ENCODE data around the gene TACC2.

The TACC2 gene

DNA sequence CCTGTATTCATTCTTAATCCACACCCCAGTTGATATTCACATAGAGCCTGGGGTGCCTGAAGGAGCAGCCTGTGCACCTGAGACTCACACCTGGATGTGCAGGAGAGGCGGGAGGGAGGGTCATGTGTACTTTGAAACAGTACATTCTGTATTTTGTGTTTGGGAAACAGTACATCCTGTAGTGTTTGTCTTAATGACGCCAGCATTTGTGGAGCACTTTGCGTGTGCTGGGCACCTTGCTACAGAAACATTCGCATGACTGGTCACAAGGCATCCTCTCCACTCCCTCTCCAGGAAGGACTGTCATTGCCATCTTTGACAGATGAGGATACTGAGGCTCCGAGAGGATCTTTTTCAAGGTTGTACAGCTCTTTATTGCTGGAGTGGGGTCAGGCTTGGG is 132.1 kb downstream of the TACC2 start:
- DNase-seq (ENCODE audit: low read depth): no peak

DNA sequence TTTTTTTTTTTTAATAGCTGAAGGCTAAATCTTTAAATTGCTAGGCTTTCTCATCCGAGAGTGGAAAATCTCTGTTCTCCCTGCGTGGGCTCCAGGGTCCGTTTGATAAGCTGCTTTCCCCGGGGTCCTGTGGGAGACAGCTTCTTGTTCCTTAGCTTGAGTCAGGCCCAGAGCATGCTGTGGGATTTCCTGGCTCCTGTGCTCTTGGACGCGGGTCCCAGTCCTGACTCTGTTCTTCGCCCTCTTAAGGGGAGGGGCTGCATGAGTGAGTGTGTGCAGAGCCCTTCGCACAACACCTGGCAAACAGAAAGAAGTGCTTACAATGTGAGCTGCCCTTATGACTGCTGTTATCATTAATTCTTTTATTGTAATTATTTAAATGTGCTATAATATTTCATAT is 133.5 kb downstream of the TACC2 start:
- DNase-seq (ENCODE audit: low read depth): no peak

DNA sequence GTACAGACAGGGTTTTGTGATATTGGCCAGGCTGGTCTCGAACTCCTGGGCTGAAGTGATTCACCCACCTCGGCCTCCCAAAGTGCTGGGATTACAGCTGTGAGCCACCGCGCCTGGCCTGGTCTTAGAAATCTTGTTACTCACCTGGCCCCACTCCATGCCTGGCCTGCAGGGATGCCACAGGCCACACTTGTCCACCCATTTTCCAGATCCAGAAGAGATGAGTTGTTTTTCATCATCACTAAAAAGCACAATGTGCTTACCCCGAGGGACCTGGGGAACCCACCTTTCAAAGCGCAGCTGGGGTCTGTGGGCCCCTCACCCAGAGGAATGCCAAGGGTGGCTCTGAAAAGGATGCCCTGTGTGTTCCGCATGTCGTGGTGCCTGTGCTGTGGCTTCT is 134.2 kb downstream of the TACC2 start:
- no peak for DNase-seq (ENCODE audit: low read depth)

DNA sequence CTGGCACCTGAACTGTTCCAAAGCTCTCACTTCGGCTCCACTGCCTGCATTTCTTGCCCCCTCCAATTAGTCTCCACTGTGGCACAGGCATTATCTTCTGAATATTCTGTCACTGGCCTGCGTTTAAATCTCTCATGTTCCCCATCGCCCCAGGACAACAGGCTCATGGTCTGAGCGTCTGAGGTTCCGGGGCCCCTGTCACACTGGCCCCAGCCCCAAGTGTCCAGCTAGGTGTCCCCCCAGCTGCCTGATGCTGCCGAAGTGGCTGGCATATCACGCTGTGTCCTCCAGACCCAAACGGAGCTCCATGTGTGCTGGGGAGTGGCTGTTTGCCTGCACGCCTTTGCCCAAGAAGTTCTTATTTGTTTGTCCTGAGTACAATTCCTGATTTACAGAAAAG is 135.4 kb downstream of the TACC2 start:
- DNase-seq (ENCODE audit: low read depth): no peak

DNA sequence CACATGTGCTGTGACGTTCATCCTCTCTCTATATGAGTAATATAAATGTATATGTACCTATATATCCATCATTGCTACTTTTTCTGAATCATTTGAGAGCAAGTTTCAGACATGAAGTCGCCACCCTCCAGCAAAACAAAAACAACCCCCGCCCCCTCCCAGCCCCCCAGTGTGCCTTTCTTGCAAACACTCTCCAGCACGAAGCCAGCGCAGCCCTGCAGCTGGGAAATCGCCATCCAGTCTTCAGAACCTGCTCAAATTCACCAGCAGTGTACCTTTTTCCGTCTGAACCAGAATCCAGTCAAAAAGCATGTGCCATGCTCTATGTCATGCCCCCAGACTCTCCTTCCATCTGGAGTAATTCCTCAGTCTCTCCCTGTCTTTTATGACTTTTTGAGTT is 135.8 kb downstream of the TACC2 start:
- no peak for DNase-seq (ENCODE audit: low read depth)

DNA sequence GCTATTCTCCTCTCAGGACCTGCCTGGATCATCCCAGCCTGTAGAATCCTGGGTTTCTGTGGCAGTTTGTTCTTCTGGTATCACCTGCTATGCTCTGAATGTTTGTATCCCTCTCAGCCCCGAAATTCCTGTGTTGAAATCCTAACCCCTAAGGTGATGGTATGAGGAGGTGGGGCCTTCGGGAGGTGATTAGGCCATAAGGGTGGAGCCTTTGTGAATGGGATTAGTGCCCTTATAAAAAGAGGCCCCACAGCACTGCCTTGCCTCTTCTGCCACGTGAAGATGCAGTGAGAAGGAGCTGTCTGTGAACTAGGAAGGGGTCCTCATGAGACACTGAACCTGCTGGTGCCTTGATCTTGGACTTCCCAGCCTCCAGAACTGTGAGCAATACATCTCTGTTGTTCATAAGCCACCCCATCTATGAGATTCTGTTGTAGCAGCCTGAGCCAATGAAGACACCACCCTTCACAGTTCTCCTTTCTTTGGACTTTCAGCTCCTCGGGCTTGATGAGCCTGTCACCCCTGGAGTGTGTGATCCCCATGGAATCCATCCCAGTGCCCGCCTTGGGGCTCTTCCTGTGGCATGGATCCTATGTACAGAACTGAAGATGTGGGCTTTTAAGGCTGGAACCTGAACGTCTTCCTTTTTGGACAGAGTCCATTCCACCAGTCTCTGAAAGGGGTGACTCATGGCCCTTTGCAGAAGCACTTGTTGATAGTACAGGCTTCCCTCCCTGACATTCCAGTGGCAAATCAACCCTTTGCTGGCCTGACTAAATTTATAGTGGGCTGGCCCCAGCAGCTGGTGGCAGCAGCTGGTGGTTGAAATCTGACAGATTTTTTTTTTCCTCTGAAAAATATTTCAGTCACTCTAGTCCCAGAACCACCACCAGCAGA is 138.0 kb downstream of the TACC2 start:
- no peak for DNase-seq (ENCODE audit: low read depth)

DNA sequence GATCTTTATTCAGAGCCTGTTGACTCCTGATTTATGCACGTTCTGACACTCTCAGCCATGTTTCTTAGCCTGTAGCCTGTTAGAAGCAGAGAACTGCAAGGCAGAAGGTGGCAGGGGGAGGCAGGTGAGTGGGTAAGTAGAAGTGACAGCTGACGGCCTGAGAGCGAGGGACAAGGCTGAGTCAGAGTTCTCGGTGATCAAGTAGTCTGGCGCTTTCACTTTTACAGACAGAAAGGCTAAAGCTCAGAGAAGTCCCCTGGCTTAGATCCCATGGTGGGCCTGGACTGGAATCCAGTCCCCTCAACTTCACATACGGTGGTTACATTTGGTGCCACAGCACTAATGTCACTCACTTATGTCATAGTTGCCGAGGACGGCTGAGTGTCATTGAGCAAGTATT is 139.0 kb downstream of the TACC2 start:
- DNase-seq (ENCODE audit: low read depth): no peak

DNA sequence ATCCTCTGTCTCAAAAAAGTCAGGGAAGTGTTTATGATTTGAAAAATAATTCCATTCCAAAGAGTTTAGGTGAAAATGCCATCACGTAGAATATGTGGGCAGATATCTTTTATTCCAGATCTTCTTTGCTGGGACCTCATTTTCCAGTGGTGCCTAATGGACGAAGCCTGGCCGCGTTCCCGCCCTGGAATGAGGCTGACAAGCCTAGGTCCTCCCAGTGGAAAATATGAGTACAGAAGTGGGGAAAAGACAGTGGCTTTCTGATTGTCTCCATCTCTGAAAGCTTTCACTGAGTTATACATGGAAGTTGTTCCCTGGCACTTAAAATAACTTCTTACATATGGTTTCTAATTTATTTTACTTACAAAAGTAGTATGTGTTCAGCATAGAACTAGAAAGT is 139.4 kb downstream of the TACC2 start:
- no peak for DNase-seq (ENCODE audit: low read depth)

DNA sequence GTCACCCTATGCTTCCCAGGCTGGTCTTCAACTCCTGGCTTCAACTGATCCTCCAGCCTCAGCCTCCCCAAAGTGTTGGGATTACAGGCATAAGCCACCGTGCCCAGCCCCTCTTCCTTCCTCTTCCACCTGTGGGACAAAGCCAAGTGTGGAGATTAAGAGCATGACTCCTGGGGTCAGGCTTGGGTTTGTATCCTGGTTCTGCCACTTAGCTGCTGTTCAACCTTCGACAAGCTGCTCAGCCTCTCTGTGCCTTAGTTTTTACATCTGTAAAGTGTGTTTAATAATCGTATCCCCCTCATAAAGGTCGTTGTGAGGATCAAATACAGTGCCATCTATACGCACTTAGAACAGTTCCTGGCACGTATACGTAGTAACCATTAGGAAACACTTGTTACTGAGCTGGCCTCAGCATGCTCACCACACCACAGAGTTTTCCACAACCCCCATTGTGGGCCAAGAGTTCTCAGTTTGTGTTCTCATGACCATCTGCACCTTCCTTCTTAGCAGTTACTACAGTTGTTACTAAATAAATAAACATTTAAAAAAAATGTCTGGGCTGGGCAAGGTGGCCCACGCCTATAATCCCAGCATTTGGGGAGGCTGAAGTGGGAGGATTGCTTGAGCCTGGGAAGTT is 141.6 kb downstream of the TACC2 start:
- DNase-seq (ENCODE audit: low read depth): no peak

DNA sequence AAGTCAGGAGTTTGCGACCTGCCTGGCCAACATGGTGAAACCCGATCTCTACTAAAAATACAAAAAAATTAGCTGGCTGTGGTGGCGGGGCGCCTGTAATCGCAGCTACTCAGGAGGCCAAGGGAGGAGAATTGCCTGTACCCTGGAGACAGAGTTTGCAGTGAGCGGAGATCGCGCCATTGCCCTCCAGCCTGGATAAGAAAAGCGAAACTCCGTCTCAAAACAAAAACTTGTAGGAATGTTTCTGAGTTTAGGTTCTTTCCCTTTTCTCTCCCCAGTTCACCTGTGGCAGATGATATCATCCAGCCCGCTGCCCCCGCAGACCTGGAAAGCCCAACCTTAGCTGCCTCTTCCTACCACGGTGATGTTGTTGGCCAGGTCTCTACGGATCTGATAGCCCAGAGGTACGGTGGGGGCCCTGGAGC is 143.4 kb downstream of the TACC2 start:
- no peak for DNase-seq (ENCODE audit: low read depth)

DNA sequence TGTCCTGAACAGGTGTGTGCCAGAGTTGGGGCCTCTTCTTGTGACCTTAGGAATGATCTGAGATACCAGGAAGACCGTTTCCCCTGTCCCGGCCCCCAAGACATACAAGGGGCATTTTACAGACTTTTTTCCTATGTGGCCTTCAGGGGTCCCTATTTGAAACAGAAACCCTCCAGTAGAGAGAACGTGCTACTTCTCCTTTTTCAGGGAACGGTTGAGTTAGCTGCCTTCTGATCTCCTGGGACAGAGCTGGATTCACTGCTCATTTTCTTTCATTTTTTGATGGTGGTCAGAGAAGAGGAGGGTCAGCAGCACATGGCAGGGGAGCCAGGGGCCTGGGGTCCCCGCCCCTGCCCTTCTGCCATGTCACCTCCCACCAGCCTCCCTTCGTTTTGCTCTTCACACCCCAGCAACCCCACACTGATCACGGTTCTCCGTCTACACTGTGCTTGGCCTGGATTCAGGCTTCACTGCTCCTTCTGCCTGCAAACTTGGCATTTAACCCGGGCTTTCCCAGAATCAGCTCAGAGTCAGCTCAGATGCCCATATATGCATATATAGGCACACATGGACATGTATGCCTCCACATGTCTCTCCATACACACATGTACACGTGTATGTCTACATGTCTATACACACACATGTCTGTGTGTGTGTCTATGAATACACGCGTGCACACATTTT is 144.1 kb downstream of the TACC2 start:
- DNase-seq (ENCODE audit: low read depth): no peak

DNA sequence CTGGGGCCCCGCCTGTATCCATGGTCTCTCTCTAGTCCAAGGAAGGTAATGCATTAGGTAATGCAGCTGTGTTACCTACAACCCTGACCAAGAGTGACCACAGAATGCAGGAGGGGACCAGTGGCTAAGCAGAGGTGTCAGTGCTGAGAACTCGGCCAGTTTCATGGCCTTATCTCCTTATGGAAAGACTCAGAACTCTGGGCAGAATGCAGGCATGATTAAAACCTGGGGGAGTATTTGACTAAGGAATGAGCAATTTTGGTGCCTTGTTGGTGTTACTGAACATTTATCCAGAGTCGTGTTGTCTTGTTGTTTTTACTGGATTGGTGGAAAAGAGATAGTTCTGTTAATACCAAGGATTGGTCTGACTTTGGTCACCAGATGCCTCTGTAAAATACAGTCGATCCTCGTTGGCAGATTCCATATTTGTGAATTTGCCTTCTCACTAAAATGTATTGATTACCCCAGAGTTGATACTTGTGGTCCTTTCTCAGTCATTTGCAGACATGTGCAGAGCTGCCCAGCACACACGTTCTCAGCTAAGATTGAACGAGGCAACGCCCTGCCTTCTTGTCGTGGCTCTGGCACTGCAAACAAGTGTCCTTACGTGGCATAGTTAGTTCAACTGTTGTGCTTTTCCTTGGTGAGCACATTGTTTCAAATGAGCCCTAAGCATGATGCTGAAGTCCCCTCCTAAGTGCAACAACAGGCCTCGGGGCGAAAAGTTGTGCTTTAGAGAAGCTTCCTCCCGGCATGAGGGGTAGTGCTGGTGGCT is 146.5 kb downstream of the TACC2 start:
- no peak for DNase-seq (ENCODE audit: low read depth)

DNA sequence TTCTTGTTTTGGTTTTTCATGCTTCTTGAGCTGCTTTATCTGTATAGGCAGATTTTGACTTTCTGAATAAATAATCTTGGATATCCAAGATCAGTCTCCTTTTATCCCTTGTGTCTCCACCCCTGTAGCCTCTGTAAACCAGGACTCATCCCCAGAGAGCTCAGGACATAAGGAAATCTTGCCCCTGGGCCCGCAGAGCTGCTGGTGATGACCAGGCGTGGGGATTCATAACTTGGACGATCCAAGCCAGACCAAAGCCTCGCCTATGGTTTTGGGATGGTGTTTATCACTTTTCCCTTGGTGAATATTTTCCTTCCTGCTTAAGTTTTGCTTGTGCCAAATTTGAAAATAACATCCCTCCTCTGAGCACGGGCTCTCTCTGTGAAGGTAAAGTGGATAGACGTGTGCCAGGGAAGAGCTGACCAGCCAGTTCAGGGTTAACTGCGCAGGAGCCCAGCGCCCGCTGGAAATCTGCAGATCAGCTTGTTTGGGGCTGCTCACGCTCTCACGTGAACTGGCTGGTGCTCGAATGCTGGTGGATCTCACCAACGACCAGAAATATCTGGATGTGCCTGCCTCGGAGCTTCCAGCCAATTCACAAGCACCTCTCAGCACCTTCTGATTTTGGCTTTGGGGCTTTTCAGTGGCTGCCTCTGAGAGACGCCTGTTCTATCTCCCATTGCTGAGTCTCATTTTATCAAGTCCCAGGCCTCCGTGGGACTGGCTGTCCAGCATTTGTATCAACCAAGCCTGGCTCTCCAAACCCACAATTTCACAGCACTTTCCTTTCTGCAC is 150.1 kb downstream of the TACC2 start:
- no peak for DNase-seq (ENCODE audit: low read depth)

DNA sequence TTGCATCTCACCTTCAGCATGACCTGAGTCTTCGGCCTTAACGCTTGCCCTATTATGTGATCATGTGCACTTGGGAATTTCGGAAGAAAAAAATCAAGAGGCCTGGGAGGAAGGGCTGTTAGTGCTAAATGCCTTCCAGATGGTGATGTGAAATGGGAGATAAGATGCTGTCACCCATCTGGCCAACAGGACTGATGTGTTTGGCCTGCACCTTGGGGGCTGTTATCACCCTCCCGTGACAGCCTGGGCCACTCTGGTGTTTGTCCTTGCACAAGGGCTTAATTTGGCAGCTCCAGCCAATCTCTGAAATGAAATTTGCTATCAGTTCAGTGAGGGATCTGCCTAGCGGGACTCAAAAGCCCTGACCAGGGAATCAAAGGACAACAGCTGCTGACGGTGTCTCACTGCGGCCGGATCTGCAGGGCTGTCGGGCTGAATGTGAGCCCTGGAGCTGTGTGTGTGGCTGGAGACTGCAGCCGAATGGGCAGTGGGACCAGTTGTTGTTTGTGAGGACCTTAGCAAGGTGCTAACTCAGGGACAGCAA is 150.7 kb downstream of the TACC2 start:
- DNase-seq (ENCODE audit: low read depth): no peak

DNA sequence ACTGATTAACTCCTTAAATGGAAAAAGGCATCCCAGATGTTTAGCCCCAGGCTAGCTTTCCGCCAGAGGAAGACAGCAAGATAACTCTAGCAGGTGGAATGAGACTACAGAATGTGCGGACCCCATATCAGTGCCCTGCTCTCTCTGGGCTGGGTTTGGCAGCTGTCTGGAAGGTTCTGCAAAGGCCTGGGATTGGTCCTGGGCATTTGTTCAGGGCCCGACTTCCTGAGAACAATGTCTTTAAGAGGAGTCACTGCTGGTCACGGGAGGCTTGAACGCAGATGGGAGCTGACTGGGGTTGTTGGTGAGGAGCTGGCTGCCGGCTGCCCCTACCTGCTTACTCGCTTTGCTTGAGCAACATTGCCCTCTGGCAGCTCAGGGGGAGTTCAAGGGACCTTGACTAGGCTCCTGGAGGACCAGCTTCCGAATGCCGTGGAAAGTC is 151.5 kb downstream of the TACC2 start:
- DNase-seq (ENCODE audit: low read depth): no peak

DNA sequence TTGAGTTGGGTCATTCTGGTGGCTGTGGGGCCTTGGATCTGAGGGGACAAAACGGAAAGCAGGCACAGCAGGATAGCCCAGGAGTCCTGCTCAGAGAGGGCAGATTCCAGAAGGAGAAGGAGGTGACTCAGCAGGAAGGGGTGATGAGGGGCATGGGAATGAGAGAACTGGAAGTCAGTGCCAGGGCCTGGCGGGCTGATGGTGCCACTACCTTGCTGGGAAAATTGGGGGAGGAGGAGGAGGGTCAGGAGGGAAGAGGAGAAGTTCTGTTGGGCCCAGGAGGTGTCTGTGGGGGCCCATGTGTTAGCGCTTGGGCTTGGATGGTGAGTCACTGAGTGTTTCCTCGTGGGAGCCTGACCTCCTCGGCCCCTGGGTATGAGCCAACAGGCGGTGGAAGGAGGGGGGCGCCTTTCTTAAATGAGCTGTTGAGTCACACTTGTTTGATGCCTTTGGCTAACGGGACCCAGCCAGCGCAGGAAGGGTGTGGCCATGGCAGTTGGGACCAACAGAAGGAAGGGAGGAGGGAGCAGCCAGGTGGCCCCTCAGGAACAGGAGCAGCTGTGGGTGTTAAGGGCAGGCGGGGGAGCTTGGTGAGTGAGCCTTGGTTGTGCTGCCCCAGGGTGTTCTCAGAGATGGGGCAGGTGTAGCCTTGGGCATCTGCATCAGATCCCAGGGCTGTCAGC is 152.1 kb downstream of the TACC2 start:
- DNase-seq (ENCODE audit: low read depth): no peak

DNA sequence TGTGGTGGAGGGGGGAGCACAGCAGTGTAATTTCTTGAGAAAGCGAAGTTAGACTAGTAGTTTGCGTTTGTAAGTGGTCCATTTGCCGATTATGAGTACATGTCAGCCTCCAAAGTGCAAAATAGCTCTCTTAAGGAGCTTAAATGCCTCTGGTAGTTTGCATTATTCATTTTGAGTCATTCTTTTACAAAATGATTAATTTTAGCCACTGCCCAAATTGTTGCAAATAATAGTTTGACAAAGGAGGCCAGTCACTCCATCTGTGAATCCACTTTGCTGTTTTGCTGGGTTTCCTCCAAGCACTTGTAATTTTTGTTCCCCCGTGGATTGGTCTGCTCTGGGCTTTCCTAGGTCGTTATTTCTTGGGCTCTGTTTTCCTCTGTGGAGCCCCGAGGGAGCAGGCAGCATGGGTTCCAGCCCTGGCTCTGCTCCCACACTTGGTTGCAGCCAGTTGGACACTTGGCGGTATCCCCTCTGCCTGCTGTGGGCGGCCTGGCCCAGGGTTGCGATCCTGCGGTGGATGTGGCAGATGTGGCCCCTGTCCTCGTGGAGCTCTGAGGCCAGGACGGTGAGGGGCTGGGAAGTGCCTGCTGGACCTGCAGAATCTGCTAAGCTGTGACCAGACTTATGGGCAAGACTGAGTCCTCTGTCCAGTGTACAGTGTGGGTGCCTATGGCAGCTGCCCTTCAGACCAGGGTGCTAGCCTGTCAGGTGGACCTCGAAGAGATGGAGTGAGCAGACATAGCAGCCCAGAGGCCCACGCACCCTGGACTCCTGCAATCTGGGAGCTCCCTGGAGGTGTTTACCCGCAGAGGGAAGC is 153.1 kb downstream of the TACC2 start:
- DNase-seq (ENCODE audit: low read depth): no peak

DNA sequence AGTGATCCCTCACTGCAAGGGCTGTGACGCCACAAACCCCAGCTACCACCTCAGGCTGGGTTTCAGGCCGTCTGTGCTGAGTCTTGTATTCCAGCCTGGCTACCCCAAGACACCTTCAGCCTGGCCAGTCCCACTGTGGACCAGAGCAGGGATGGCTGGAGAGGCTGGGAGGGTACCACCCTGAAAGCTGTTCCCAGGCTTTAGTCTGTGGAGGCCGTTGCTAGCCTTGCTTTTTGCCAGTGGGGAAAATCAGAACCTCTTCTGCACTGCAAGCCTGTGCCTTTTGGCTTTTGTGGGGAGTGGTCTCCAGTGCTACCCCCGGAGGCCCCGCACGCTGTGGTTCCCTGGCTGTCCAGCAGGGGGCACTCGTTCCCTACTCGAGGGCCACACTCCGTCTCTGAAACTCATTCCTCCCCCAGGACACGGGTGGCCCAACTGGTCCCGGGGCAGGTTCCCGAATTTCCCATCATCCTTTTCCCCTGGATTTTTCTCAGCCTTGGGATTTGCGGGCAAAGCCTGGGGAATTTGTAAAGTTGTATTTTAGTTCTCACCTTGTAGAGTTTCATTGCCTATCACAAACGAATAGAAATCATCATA is 153.8 kb downstream of the TACC2 start:
- no peak for DNase-seq (ENCODE audit: low read depth)

DNA sequence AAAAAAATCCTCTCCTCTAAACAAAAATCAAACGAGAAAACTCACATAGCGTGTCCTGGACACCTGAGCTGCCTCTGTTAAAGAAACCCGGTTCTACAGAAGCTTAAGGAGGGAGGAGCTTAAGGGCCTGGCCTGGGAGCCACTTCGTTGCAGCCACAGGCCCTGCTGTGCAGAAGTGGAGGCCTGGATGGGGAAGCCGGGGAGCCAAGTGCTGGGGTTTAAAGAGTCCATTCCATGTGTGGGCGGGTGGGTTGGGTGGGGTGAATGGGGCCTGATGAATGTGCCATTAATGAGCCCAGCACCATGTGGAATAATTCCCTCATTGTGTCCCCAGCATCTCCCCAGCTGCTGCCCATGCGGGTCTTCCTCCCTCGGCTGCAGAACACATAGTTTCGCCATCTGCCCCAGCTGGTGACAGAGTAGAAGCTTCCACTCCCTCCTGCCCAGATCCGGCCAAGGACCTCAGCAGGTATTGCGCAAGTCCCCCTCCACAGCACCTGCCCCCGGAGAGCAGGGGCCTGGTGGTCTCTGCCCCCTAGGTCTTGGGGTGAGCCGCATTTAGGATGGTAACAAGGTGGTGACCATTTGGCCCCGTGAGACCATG is 154.4 kb downstream of the TACC2 start:
- no peak for DNase-seq (ENCODE audit: low read depth)

Measured in CMK (cell line).